Activated CD4-positive, alpha-beta T cell treated with anti-CD3 and anti-CD28 coated beads for 24 hours (primary cell): ENCODE results near the gene LDLRAD2.
"Not testable (repeated sequence)": the region's sequence is repeated elsewhere in the genome, so short reads cannot be mapped to it uniquely, and the experiment has no call there.

Source experiments
- DNase-seq, 2 donors: peaks; one replicate each; pipeline ENCODE4 v3.0.0-alpha.2; 2020; ENCODE audit warnings: low read depth in 2 of 2

The LDLRAD2 gene, protein sequence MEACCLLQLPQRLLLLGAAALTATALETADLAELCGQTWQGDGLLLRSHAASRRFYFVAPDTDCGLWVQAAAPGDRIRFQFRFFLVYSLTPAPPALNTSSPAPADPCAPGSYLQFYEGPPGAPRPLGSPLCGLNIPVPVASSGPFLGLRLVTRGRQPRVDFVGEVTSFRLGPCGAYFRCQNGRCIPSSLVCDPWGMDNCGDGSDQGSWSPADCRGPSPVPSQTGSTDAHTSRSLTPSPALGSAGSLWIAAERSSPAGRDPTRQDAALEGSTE

GRCh38 chr1:21811875-21812305 lies at the start of gene LDLRAD2:
Gene LDLRAD2 (plus strand): TSS chr1:21812265. CDS start chr1:21812452, 187 bp downstream.
- no peak for DNase-seq

- no peak for DNase-seq
Measured at GRCh38 chr1:21763236-21763635, 48.8 kb upstream of the LDLRAD2 start.

GRCh38 chr1:21763694-21764419 lies 48.2 kb upstream of the LDLRAD2 start:
- DNase-seq, result no peak

GRCh38 chr1:21764615-21765423 lies 47.2 kb upstream of the LDLRAD2 start:
- DNase-seq, result no peak

DNA sequence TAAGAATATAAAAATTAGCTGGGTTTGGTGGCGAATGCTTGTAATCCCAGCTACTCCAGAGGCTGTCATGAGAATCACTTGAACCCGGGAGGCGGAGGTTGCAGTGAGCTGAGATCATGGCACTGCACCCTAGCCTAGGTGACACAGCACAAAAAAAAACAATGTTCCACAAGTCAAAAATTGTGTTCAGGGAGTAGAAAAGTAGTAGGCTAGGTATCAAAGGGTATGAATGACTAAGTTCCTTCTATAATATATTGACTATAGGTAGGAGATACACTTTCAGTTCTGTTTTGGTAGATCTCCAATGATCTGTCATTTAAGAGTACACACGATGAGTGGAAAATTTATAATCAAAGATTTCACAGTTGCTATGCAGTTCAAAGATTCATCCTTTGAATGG lies 45.9 kb upstream of the LDLRAD2 start:
- no peak for DNase-seq

DNA sequence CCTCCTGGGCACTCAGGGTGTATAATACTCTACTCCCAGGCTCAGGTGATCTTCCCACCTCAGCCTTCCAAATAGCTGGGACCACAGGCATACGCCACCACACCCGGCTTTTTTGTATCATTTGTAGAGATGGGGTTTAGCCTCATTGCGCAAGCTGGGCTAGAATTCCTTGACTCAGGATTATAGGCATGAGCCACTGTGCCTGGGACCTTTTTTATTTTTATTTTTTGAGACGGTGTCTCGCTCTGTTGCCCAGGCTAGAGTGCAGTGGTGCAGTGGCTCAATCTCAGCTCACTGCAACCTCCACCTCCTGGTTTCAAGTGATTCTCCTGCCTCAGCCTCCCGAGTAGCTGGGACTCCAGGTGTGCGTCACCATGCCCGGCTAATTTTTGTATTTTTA lies 45.0 kb upstream of the LDLRAD2 start:
- not testable (repeated sequence) for DNase-seq

- no peak for DNase-seq
Measured at GRCh38 chr1:21770201-21770600, 41.9 kb upstream of the LDLRAD2 start.

DNA sequence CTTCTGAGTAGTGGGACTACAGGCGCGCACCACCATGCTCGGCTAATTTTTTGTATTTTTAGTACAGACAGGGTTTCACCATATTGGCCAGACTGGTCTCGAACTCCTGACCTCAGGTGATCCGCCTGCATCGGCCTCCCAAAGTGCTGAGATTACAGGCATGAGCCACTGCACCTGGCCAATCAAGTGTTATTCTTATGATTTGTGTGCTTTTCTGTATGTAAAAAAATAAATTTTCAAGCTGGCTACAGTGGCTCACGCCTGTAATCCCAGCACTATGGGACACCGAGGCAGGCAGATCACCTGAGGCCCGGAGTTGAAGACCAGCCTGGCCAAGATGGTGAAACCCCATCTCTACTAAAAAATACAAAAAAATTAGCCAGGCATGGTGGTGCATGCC lies 41.5 kb upstream of the LDLRAD2 start:
- not testable (repeated sequence) for DNase-seq

GRCh38 chr1:21771672-21772071 lies 40.4 kb upstream of the LDLRAD2 start:
- not testable (repeated sequence) for DNase-seq

DNA sequence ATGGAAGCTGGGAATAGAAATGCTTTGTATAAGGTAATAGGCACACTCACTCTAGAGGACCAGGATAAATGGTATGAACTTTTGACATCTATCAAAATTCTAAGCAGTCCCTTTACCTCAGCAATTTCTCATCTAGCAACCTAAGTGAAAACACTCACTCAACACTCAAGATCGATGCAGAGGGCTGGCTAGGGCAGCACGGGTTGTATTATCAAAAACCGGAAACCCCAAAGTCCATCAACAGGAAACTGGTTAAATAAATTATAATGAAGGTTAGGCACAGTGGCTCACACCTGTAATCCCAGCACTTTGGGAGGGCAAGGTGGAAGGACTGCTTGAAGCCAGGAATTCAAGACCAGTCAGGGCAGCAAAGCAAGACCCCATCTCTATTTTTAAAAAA lies 38.5 kb upstream of the LDLRAD2 start:
- DNase-seq, result no peak

- DNase-seq, result no peak
Measured at GRCh38 chr1:21774835-21775549, 37.1 kb upstream of the LDLRAD2 start.

DNA sequence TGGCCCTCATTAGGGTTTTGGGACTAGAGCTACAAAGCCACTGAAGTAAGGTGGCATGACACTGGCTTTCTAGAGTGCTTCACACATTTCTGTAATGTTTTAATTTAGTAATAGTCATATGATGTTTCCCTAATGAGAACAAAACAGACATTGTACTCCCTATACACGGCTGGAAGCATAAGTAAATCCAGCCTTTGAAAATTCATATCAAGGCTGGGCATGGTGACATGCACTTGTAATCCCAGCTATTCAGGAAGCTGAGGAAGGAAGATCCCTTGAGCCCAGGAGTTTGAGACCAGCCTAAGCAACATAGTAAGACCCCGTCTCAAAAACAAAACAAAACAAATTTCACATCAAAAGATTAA lies 36.5 kb upstream of the LDLRAD2 start:
- DNase-seq, result no peak

- DNase-seq, result no peak
Measured at GRCh38 chr1:21775985-21776562, 36.0 kb upstream of the LDLRAD2 start.

GRCh38 chr1:21776925-21777324 lies 35.1 kb upstream of the LDLRAD2 start:
- DNase-seq, result not testable (repeated sequence)

- DNase-seq, result no peak
Measured at GRCh38 chr1:21778405-21778727, 33.7 kb upstream of the LDLRAD2 start.

DNA sequence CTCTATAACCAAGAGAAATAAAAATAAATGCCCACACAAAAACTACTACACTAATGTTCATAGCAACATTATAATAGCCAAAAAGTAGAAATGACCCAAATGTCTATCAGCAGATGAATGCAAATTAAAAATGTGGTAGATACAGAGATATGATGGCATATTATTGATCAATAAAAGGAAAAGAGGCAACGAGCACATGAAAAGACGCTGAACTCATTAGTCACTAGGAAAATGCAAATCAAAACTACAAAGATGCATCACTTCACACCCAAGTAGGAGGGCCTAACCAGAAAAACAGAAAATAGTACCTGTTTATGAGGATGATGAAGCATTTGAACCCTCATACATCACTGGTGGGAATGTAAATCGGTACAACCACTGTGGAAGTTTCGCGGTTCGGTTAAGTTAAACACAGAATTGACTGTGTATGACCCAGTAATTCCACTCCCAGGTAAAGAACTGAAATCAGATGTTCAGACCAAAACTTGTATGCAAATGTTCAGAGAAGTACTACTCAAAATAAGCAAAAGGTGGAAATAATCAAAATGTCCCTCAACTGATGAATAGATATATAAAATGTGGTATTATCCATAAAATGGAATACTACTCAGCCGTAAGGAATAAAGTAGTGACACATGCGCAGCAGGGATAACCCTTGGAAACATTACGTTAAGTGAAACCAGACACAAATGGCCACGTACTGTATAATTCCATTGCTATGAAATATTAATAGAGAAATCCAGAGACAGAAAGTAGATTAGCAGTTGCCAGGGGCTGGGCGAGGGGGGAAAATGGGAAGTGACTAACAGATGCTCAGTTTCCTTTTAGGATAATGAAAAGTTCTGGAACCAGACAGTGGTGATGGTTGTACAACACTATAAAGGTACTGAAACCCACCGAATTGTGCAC lies 32.2 kb upstream of the LDLRAD2 start:
- DNase-seq, result peak; percentile 31 to 42

- DNase-seq, result peak in 1 of 2 donors; percentile 15
Measured at GRCh38 chr1:21781815-21782348, 30.2 kb upstream of the LDLRAD2 start.

- peak; percentile 20 to 22 for DNase-seq
Measured at GRCh38 chr1:21782349-21782867, 29.7 kb upstream of the LDLRAD2 start.

DNA sequence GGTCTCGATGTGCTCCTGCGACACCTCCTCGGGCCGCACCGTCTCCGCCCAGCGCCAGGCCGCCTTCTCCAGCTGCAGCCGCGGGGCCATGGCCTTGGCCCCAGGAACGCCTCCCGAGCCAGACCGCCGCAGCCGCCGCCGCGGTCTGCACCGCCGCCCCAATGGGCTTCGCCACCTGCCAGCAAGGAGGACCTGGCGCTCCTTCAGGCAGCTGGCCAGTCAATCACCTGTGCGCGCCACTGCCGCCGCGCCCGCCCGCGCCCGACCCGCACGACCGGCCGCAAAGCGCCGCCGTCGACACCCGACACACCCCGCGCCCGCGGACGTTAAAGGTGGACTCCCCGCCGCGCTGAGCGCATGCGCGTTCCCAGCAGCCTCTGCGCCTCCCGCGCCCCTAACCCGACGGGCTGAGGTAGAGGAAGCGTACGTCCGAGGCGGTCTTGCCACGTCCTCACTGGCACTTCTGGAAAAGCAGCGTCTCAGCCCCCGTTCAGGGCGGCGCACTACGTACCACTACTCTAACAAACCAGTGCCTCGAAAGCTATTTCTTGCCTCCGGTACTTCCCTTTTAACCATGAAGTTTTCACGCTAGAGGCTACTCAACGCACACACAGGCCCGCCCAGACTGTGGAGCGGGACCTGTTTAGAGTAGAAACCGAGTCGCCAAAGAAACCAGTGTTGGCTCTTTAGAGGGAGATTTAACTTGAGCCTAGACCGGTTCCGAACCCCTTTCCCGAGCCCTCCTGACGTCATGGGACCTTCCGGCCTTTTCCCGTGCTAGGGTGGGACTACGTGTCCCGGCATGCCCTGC lies 29.0 kb upstream of the LDLRAD2 start, which contains the start of gene USP48:
USP48 (minus strand) TSS at position 282 of the 811 bp plus-strand sequence; CDS start at position 90, 192 bp downstream.
- DNase-seq, result peak; percentile 92 to 94
